Measurements from ENCODE around the gene BDKRB1.
A peak's percentile ranks its signal among the peaks of the same experiment; 100 is the strongest.

BDKRB1 gene

GRCh38 chr14:96263347-96264199 lies 7.6 kb downstream of the BDKRB1 start:
- no peak for TF ChIP-seq CTCF (IDR thresholded peaks at IDR 0.05; ENCODE audit: low read depth, low read length)

GRCh38 chr14:96264200-96264553 lies 8.2 kb downstream of the BDKRB1 start:
- H3K4me3 ChIP-seq (replicated peaks in 1 of 2; ENCODE audit: low read depth in 2 of 2, low read length in 2 of 2) = no peak overlapping the region
- no peak for TF ChIP-seq CTCF (IDR thresholded peaks at IDR 0.05; ENCODE audit: low read depth, low read length)
- no peak for DNase-seq (ENCODE audit: low read depth in 2 of 2)

More at GRCh38 chr14:96263347-96264199, 7.6 kb downstream of the BDKRB1 start:
- H3K4me3 ChIP-seq (replicated peaks in 1 of 2; ENCODE audit: low read depth in 2 of 2, low read length in 2 of 2) = no peak overlapping the region
- peak in 1 of 2 donors; percentile 50 for DNase-seq (ENCODE audit: low read depth in 2 of 2)

- DNase-seq (ENCODE audit: low read depth in 2 of 2) = peak; percentile 48 to 72
- H3K4me3 ChIP-seq (replicated peaks in 1 of 2; ENCODE audit: low read depth in 2 of 2, low read length in 2 of 2) = no peak overlapping the region
- peak; percentile 58 for TF ChIP-seq CTCF (IDR thresholded peaks at IDR 0.05; ENCODE audit: low read depth, low read length)
Measured at GRCh38 chr14:96264853-96265252, 8.8 kb downstream of the BDKRB1 start.

- TF ChIP-seq CTCF (IDR thresholded peaks at IDR 0.05; ENCODE audit: low read depth, low read length) = no peak
- no peak for DNase-seq (ENCODE audit: low read depth in 2 of 2)
- H3K4me3 ChIP-seq (replicated peaks in 1 of 2; ENCODE audit: low read depth in 2 of 2, low read length in 2 of 2) = no peak overlapping the region
Measured at GRCh38 chr14:96265383-96266095, 9.5 kb downstream of the BDKRB1 start.

- DNase-seq (ENCODE audit: low read depth in 2 of 2) = peak; percentile 51 to 85
- no peak for TF ChIP-seq CTCF (IDR thresholded peaks at IDR 0.05; ENCODE audit: low read depth, low read length)
Measured at GRCh38 chr14:96267336-96267735, 11.3 kb downstream of the BDKRB1 start.

GRCh38 chr14:96267916-96268315 lies 11.9 kb downstream of the BDKRB1 start:
- DNase-seq (ENCODE audit: low read depth in 2 of 2) = no peak
- no peak overlapping the region for H3K4me3 ChIP-seq (replicated peaks in 1 of 2; ENCODE audit: low read depth in 2 of 2, low read length in 2 of 2)
- TF ChIP-seq CTCF (IDR thresholded peaks at IDR 0.05; ENCODE audit: low read depth, low read length) = no peak

More at GRCh38 chr14:96267336-96267735, 11.3 kb downstream of the BDKRB1 start:
- H3K4me3 ChIP-seq (replicated peaks in 1 of 2; ENCODE audit: low read depth in 2 of 2, low read length in 2 of 2) = no peak overlapping the region

Data from cardiac fibroblast (primary cell).